Measurements from ENCODE around the gene CCR7.
A peak's percentile ranks its signal among the peaks of the same experiment; 100 is the strongest.

The CCR7 gene

GRCh38 chr17:40564883-40565768 is at the start of gene CCR7:
Gene CCR7, minus strand, starts transcription at chr17:40565472. Its CDS starts 63 bp downstream, at chr17:40565409.
- Histone ChIP-seq H3K4me3 (no peak within 1 kb of the TSS), H3K27ac (no peak within 1 kb of the TSS)
- DNase-seq (ENCODE audit: low spot score) = peak; percentile 65

GRCh38 chr17:40614431-40615067 is 49.3 kb upstream of the CCR7 start:
- no peak for TF ChIP-seq CTCF (IDR thresholded peaks at IDR 0.05)
- H3K27ac ChIP-seq = no peak overlapping the region
- H3K4me3 ChIP-seq = no peak overlapping the region
- no peak for DNase-seq (ENCODE audit: low spot score)

More at GRCh38 chr17:40564883-40565768, at the start of gene CCR7:
- TF ChIP-seq CTCF (IDR thresholded peaks at IDR 0.05) = no peak

GRCh38 chr17:40613467-40614154 is 48.3 kb upstream of the CCR7 start:
- DNase-seq (ENCODE audit: low spot score) = no peak
- H3K27ac ChIP-seq = no peak overlapping the region
- TF ChIP-seq CTCF (IDR thresholded peaks at IDR 0.05) = no peak
- no peak overlapping the region for H3K4me3 ChIP-seq

GRCh38 chr17:40612599-40613244 is 47.5 kb upstream of the CCR7 start:
- no peak for TF ChIP-seq CTCF (IDR thresholded peaks at IDR 0.05)
- Histone ChIP-seq H3K27ac (no peak overlapping the region), H3K4me3 (no peak overlapping the region)
- DNase-seq (ENCODE audit: low spot score) = no peak

- no peak overlapping the region for H3K27ac ChIP-seq
- no peak for TF ChIP-seq CTCF (IDR thresholded peaks at IDR 0.05)
- DNase-seq (ENCODE audit: low spot score) = no peak
These were observed 46.7 kb upstream of the CCR7 start for GRCh38 chr17:40611840-40612474.

GRCh38 chr17:40610359-40610758 is 45.1 kb upstream of the CCR7 start:
- Histone ChIP-seq H3K4me3 (no peak overlapping the region), H3K27ac (no peak overlapping the region)
- no peak for DNase-seq (ENCODE audit: low spot score)
- no peak for TF ChIP-seq CTCF (IDR thresholded peaks at IDR 0.05)

More at GRCh38 chr17:40611840-40612474, 46.7 kb upstream of the CCR7 start:
- no peak overlapping the region for H3K4me3 ChIP-seq
